ENCODE measurements around the gene IL17REL. TPM values are rescaled to one million over a fixed set of nuclear protein-coding genes. Genes with fewer than 3 reads are reported as not detected.

Gene IL17REL
- total RNA-seq, 1 donor from 2014 or later, result 0.10 TPM

DNA sequence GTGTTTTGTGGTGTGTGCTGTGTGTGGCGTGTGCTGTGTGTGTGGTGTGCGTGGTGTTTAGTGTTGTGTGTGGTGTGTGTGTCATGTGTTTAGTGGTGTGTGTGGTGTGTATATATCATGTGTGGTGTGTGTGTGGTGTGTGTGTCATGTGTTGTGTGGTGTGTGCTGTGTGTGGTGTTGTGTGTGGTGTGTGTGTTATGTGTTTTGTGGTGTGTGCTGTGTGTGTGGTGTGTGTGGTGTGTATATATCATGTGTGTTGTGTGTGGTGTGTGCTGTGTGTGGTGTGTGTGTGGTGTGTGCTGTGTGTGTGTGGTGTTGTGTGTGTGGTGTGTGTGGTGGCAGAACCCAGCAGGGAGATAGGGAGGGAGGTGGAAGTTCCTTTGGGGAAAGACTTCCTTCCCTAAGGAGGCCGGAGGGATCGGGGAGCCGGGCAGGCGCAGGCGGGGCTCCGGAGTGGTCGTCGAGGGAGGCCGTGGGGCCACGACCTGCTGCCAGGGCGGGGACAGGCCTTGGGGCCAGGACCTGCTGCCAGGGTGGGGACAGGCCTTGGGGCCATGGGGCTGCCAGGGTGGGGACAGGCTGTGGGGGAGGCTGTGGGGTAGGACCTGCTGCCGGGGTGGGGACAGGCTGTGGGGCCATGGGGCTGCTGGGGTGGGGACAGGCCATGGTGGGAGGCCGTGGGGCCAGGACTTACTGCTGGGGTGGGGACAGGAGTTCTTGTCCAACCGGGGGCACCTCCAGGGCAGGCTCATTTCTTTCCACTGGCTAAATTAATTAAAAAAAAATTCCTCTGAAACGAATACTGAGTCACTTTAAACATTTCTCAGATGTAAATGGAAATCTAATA, 36.8 kb downstream of the IL17REL start:
- DNase-seq (ENCODE audit: extremely low spot score, unreplicated experiment), result no peak
- Mint-ChIP-seq H3K4me3 (no peak overlapping the region), H3K27ac (peak overlapping the region; percentile 59), H3K9me3 (peaks cover 8% of the 10 kb centered on the region), H3K27me3 (peaks cover 24% of the 10 kb centered on the region), H3K36me3 (no peaks in the 10 kb centered on the region), H3K4me1 (ENCODE audit: unreplicated experiment) (peaks cover 6% of the 10 kb centered on the region)
- no peak for TF ChIP-seq CTCF (conservative IDR thresholded peaks at IDR 0.05)

GRCh38 chr22:49973018-49973961, 39.3 kb downstream of the IL17REL start:
- TF ChIP-seq CTCF (conservative IDR thresholded peaks at IDR 0.05), result no peak
- H3K36me3 Mint-ChIP-seq, result no peaks in the 10 kb centered on the region
- no peak for DNase-seq (ENCODE audit: extremely low spot score, unreplicated experiment)
- no peak overlapping the region for H3K4me3 Mint-ChIP-seq
- H3K4me1 Mint-ChIP-seq (ENCODE audit: unreplicated experiment), result peaks cover 10% of the 10 kb centered on the region
- H3K27ac Mint-ChIP-seq, result no peak overlapping the region
- no peaks in the 10 kb centered on the region for H3K9me3 Mint-ChIP-seq
- peaks cover 15% of the 10 kb centered on the region for H3K27me3 Mint-ChIP-seq

GRCh38 chr22:49972163-49973017, 40.2 kb downstream of the IL17REL start:
- Mint-ChIP-seq H3K36me3 (no peaks in the 10 kb centered on the region), H3K9me3 (no peaks in the 10 kb centered on the region), H3K4me1 (ENCODE audit: unreplicated experiment) (peaks cover 14% of the 10 kb centered on the region), H3K27ac (no peak overlapping the region), H3K27me3 (peaks cover 14% of the 10 kb centered on the region), H3K4me3 (no peak overlapping the region)
- TF ChIP-seq CTCF (conservative IDR thresholded peaks at IDR 0.05), result no peak
- DNase-seq (ENCODE audit: extremely low spot score, unreplicated experiment), result no peak

DNA sequence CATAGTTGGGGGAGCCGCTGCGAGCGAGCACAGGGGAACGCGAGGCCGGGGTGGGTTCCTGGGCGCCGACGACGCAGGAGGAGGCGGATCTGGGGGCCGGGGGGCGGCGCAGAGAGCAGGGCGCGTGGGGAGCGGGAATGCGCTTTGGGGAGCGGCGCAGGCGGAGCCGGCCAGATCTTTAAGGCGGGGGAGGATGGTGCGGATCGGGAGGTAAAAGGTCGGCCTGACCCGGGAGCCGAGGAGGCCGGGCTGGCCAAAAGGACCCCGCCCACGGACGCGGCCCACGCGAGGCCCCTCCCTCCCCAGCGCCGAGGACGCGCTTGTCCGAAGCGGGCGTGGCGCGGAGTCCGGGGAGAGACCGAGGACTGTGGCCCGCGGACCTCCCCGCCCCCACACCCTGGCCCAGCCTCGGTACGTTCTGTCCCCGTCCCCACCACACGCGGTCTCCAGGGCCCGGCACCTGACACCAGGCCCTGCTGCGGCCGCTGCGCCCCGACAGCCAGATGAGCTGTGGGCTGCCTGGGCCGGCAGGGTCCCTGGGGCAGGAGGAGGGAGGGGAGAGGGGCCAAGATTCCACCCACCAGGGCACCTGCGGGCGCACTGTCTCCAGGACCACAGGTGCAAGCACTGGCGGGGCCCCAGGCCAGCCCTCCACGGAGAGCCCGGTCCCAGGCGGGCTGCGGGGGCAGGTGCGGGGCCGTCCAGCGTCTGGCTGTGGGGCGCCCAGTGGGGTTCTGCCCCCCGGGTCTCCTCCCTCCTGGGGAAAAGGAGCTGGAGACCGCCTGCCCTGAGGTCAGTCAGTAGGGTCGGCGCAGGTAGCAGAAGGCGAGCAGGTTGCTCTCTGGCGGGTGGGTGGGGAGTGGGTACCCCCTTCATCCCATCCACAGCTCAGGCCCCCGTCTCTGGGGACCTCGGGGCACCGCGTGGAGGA, 41.1 kb downstream of the IL17REL start:
- no peaks in the 10 kb centered on the region for H3K9me3 Mint-ChIP-seq
- no peaks in the 10 kb centered on the region for H3K36me3 Mint-ChIP-seq
- H3K27me3 Mint-ChIP-seq, result peaks cover 10% of the 10 kb centered on the region
- H3K4me3 Mint-ChIP-seq, result peak overlapping the region; percentile 84
- no peak for DNase-seq (ENCODE audit: extremely low spot score, unreplicated experiment)
- H3K27ac Mint-ChIP-seq, result peak overlapping the region; percentile 98
- peaks cover 11% of the 10 kb centered on the region for H3K4me1 Mint-ChIP-seq (ENCODE audit: unreplicated experiment)
- TF ChIP-seq CTCF (conservative IDR thresholded peaks at IDR 0.05), result no peak

Measured in type B pancreatic cell (in vitro differentiated cells).